ENCODE data around the gene GRHL1.

- no peak for TF ChIP-seq POLR2A (IDR thresholded peaks at IDR 0.05)
- TF ChIP-seq, protein P1, sequence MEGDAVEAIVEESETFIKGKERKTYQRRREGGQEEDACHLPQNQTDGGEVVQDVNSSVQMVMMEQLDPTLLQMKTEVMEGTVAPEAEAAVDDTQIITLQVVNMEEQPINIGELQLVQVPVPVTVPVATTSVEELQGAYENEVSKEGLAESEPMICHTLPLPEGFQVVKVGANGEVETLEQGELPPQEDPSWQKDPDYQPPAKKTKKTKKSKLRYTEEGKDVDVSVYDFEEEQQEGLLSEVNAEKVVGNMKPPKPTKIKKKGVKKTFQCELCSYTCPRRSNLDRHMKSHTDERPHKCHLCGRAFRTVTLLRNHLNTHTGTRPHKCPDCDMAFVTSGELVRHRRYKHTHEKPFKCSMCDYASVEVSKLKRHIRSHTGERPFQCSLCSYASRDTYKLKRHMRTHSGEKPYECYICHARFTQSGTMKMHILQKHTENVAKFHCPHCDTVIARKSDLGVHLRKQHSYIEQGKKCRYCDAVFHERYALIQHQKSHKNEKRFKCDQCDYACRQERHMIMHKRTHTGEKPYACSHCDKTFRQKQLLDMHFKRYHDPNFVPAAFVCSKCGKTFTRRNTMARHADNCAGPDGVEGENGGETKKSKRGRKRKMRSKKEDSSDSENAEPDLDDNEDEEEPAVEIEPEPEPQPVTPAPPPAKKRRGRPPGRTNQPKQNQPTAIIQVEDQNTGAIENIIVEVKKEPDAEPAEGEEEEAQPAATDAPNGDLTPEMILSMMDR (IDR thresholded peaks at IDR 0.05): no peak
- no peak for TF ChIP-seq EP300 (IDR thresholded peaks at IDR 0.05)
Measured at GRCh38 chr2:9988320-9988719, 36.8 kb downstream of the GRHL1 start.

All from ovary (tissue), 3 donors.